GM18868 (cell line): ENCODE results near the gene FAM227A.
"Not testable (repeated sequence)": the region's sequence is repeated elsewhere in the genome, so short reads cannot be mapped to it uniquely, and the experiment has no call there.

Experiments used
- ATAC-seq: cut with Tn5 transposase; IDR thresholded peaks from one replicate; pipeline ENCODE4 v1.9.1; 2021; ENCODE audit warnings: mild to moderate bottlenecking, moderate library complexity; ENCODE audit not compliant: unreplicated experiment

Gene FAM227A

DNA sequence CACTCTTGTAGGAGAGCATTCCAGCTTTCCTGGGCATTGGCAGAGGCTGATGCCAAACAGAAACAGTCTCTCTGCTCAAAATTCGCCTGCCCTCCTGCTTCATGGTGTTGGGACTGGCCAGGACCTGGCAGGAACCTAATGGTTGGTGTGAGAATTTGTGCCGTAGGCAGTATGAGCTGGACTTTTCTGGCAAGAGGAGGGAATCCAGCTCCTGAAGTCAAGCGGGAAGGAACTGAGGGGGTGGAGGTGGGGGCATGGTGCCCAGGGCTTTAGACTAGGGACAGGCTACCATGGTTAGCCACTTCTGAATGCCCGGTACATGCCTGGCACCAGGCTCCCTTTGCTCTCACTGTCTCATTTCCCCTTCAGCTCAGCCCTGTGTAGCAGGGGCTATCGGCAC, 18.7 kb upstream of the FAM227A start:
- no peak for ATAC-seq

DNA sequence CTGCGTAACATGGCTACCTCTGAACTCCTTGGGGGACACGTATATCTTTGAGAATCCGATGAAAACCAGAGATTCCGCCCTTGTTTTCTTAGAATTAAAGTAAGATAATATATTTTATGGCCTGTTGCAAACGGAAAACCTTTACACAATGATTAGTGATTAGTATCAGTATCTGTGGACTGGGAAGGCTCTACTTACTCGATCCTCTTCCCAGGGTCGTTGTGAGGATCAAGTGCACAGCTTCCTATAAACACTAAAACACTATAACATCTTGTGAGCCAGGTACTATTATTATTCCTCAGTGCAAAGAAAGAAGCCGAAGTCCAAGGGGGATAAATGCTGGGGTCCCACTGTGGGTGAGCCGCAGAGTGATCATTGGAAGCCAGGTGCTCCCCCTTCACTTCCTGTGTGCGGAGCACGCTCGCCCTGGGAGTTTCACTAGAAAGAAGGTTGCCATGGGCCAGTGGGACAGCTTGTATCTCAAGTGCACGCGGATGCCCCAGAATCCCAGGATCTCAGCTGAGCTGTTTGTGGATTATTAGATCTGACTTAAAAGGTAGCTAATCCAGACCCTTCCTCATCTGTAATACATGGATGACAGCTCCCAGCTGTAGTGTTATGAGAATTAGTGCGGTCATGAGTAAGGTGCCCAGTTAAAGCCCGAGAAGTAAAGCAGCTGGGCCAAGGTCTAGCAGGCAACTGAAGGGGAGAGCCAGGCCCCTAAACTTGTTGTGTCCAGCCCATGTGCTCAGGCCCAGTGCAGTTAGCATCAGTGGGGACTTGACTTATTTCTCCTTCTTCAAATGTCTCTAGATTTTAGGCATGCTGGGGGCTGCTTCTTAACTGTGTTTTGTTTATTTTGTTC, 1.1 kb upstream of the FAM227A start:
- ATAC-seq: no peak

DNA sequence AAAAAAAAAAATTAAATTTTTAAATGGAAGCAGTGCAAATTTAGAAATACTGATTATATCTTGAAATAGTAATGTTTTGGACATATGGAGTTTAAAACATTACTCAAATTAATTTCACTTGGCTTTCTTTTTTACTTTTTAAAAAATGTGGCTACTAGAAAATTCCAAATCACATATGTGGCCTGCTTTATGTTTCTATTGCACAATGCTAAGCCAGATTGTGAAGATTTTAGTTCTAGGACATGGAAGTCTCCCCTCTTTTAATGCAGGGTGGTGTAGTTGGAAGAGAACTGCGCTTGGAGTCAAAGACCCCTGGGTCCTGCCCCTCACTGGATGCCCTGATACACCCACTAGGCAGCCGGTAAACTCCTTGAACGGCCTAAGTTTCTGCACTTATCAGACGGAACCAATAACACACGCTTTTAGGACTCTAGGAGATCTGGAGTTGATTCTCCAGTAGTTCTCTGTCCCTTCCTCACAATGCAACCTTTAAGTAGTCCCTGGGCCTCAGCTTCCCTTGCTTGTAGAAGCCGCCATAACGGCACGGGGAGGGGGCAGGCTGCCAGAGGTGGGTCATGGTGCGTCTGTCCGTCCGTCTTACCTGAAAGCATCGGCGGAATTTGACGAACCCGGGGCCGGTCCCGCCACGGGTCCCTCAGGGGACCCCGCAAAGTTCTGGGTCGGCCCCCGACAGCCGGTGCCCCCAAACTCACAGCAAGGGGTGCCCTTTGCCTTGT, 505 bp downstream of the FAM227A start:
- no peak for ATAC-seq

DNA sequence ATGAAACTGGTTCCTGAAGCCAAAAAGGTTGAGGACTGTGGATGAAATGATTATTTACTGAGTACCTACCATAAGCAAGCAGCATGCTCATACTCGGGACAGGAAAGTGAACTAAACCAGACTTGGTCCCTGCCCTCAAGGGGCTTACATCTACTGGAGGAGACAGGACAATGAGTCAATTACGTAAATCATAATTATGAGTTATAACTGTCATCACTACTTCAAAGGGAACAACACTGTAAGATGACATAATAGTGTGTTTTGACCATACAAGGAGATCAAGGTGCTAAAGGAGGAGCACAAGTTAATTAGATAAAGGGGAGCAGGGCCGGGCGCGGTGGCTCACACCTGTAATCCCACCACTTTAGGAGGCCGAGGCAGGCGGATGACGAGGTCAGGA, 2.5 kb downstream of the FAM227A start:
- no peak for ATAC-seq

DNA sequence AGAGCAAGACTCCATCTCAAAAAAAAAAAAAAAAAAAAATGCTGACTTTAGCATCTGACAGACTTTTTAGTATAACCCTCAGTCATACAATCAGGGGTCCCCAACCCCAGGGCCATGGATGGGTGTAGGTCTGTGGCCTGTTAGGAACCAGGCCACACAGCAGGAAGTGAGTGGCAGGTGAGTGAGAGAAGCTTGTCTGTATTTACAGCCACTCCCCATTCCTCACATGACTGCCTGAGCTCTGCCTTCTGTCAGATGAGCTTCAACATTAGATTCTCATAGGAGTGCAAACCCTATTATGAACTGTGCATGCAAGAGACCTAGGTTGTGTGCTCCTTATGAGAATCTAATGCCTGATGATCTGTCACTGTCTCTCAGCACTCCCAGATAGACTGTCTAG, 3.3 kb downstream of the FAM227A start:
- no peak for ATAC-seq

DNA sequence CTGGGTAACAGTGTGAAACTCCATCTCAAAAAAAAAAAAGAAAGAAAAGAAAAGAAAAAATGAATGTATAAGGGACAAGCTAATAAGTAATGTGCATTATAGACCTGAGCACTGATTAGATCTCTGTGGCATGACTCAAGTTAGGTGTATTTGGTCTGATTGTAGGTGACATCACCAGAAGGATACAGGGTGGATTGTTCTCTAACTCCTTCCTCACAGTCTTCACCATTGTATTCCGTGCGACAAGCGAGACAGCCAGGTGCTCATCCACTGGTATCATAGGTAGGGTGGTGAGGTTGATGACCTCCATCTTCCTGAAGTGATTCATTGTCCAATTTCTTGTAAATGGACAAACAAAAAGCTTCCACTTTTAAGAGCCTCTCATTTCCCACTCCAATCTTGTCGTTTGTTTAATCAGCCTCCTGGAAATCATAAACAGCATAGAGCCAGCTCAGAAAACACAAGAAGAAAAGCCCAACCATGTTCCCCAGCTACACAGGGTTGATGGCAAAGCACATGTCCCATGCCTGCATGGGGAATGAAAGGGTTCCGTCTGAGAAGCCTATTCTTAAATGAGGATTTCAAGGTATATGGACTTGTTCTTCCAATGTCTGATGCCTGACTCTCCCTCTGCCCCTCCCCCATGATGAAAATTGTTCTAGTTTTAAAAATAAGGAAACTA, 6.2 kb downstream of the FAM227A start:
- no peak for ATAC-seq

DNA sequence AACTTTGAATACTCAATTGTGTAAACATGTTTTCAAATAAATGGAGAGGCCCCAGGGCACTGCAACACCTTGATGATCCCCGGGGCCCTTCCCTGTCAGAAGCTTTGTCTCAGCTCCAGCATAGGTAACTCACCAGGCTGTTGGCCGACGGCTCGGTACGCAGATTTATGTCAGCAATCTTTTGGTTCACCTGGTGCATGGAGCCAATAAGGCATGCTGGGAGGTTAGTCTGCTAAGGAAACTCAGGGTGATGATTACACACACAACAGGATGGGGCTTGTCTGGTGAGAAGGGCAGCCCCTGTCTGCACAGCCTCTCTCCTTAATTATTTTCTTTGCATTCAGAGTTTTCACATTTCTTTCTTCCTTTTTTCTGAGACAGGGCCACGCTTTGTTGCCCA, 10.8 kb downstream of the FAM227A start:
- no peak for ATAC-seq

DNA sequence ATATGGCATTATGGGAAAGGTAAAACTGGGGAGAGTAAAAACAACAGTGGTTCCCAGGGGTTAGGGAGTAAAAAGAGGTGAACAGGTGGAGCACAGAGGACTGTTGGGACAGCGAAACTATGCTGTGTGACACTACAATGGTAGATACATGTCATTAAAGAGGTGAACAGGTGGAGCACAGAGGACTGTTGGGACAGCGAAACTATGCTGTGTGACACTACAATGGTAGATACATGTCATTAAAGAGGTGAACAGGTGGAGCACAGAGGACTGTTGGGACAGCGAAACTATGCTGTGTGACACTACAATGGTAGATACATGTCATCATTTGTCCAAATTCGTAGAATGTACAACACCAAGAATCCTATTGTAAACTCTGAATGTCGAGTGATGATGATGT, 11.9 kb downstream of the FAM227A start:
- not testable (repeated sequence) for ATAC-seq

DNA sequence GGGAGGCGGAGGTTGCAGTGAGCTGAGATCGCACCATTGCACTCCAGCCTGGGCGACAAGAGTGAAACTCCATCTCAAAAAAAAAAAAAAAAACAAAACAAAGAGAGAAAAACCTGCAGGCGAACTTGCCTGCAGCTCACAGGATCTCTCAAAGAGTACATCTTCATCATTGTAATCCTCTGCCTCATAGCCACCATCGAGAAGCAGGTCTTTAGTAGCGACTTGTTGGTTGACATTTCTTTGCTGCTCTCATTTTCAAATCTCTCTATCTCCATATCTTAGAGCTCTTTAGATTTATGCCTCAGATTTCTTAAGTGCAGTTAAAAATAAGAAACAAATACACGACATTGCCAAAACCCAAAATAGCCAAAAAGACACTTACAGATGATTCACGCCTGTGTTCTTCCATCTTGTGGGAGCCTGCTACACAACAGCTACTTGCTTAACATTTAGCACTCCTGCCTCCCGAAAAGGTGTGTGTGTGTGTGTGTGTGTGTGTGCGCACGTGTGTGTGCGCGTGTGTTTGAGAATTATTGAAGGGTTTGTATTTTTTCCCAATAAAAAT, 14.6 kb downstream of the FAM227A start:
- no peak for ATAC-seq

DNA sequence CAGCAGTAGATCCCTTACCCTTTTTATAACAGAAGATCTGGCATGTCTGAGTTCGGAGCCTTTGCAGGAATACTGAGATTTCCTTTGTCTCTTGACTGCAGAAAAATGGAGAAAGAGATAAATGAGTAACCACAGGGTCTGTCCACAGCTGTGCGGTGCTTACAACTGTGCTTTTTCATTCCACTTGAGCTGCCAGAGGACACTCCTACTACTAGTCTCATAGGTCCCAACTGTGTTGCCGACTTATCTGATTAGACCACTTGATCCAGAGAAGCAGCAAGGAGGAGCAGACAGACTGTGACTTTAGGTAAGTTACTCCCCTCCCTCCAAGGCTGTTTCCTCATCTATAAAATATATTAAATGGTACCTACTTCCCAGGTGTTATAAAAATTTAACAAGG, 17.5 kb downstream of the FAM227A start:
- no peak for ATAC-seq

DNA sequence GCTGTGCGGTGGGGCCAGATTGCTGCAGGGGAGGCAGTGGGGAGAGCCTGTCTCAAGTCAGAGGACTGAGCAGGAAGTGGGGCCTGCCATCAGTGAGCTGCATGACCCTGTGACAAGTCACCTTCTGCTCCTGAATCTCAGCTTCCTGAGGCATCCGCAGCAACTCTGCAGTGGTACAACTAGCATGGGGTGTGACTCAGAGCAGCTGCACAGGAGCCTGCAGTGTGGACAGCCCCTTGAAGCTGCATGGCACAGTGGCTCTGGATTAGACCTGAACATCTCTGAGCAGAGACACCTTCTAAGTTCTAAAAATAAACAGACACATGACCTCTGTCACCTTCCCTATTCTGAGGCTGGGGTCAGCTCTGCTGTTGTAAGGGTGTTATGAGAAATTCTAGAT, 18.0 kb downstream of the FAM227A start:
- ATAC-seq: no peak

DNA sequence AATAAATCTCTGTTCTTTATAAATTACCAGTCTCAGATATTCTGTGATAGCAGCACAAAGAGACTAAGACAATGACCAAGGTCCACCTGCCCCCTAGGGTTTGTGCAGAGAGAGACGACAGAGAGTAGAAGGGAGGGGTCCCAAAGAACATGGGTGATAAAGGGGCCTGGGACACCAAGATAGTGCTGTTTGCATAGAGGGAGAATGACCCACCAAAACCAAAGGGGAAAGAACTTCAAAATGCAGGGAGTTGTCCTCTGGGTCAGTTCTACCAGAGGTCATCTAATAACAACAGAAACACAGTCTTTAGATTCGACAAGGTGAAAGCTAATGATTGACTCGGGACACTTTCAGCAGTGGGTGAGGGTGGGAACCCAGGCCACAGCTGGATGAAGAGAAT, 23.7 kb downstream of the FAM227A start:
- no peak for ATAC-seq

DNA sequence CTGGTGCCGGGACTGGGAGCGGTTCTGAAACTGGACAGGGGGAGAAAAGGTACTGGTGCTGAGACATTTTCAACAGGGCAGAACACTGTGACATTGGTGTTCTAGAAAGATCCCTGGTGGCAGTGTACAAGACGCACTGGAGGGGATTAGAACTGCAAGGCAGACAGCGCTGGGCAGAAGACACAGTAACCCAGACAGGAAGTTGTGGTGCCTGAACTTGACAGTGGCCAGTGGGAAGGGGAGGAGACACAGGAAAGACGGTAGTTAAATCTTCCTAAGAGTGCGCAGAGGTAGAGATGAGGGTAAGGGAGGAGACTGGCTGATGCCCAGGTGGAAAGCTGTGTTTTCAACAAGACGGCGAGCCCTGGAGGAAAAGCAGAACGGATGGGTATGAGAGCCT, 24.5 kb downstream of the FAM227A start:
- ATAC-seq: no peak

DNA sequence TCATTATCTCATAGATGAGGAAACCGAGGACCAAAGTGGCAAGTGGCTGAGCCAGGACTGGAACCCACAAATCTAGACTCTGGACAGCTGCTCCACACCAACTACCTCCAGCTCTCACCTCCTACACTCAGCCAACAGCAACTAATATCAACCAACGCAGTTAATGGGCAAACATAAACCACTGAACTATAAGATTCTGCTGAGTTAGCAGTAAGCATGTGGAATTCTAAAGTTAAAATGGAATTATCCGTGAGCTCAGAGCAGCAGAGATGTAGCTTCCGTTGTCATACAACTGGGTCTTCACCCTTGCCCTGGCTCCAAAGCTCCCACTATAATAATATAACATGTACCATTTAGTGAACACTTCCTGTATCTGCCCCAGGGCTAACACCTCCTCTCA, 27.1 kb downstream of the FAM227A start:
- ATAC-seq: no peak

DNA sequence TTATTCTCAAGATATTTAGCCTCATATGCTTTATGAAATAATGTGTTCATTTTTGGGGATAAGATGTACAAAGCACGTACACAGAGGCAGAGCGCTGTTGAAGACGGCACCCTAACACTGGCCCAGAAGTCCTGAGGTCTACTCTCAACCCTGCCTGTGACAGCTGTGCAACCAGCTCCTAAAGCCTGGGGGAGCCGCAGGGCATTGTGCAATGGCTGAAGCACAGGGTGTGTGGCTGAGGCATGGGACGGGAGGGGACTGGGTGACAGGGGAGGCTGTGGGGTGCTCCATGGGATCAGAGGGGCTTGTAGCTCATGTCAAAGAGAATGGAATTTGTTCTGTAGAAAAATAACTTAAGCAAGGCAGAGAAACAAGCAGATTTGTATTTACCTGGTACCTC, 27.7 kb downstream of the FAM227A start:
- no peak for ATAC-seq

DNA sequence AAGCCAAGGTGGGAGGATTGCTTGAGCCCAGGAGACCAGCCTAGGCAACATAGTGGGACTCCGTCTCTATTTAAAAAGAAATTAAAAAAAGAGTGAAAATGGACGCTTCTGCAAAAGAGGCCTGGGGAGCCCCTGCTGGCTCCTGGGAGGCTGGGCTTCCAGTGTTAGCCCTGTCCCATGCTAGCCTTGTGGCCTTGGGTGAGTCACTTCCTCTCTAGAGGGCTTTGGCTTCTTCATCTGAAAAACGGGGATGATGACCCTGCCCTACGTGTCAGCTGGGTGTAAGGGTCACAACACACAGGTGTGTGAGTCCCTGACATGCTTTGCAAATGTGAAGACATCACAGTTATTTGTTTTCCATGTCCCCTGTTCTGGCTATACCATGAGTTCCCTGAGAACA, 32.8 kb downstream of the FAM227A start:
- ATAC-seq: no peak

DNA sequence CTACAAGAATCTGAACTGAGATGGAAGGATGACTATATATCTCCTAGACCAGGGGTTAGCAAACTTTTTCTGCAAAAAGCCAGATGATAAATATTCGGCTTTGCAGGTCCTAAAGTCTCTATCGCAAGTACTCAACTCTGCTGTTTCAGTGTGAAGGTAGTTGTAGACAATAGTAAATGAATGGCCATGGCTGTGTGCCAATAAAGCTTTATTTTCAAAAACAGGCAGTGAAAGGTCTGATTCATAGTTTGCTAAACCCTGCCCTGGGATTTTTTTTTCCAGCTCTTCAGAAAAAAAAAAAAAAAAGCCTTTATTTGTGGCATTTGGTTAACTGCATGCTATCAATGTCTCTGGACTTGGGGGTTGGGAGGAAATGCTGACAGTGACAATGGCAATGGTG, 37.5 kb downstream of the FAM227A start:
- no peak for ATAC-seq

DNA sequence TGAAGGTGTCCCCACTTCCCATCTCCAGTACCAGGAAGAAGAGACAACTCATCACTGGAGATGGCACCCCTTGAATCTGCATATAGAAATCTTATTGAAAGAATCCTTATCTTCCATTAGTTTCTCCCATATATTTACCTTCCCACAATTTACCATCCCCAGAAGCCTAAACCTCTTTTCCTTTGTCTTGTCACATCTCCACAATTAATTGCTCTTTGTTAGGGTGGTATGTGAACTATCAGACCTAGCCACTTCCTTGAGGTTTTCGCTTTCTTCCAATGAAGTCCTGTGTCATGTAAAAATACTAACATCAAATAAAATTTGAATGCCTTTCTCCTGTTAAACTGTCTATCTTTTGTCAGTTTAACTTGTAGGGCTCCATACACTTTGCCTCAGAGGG, 37.9 kb downstream of the FAM227A start:
- no peak for ATAC-seq

DNA sequence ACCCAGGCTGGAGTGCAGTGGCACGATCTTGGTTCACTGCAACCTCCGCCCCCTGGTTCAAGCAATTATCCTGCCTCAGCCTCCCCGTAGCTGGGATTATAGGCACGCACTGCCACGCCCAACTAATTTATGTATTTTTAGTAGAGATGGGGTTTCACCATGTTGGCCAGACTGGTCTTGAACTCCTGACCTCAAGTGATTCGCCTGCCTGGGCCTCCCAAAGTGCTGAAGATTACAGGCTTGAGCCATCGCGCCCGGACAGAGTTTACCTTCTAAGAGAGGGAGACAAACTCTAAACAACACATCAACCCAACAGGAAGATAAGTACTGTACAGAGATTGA, 41.2 kb downstream of the FAM227A start:
- ATAC-seq: not testable (repeated sequence)

DNA sequence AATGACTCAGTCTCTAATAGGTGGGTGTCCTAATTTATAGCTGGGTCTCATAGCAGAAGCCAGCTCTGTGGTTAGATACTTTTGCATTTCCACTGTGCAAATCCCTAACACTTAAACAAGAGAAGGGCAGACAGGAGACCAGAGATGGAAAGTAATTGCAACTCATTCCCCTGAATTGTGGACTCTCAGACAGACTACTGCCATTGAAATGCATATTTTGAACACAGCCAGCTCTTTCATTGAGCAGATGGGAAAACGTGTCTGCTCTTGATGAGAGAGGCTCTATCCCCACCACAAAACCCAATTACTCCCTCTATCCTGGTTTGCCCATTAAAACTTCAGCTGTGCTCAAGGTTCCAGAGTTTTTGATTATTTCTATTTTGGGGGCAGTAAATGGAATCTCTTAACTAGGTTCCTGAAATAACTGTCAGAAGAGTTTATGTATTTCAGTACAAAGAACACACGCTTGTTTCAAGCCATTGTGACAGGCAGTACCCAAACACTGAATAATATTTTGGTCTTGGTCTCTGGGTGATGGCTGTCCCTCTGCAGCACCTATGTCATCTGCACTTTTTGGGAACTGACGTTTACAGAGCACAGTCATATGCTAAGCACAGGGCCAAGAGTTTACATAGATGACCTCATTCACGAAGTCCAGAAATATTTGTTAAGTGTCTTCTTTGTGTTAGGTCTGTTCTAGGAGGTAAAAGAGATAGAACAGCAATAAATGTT, 41.7 kb downstream of the FAM227A start:
- no peak for ATAC-seq

DNA sequence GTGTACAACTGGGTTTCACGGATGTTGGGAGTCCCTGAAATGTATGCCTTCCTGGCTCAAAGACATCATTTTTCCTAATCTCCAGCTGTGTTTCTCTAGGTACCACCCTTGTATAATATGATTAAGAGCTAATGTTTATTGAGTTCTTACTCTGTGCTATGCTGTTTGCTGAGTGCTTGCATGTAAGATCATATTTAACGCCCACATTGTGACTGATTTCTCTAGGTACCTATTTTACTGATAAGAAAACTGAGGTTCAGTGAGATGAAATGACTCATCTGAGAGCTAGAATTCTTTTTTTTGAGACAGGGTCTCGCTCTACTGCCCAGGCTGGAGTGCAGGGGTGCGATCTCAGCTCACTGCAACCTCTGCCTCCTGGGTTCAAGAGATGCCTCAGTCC, 42.6 kb downstream of the FAM227A start:
- no peak for ATAC-seq
